Spinal cord (tissue), 10 donors: ENCODE results near the gene CD163L1. TPM values are rescaled to one million over a fixed set of nuclear protein-coding genes. Genes with fewer than 3 reads are reported as not detected.
"Not testable (repeated sequence)": the region's sequence is repeated elsewhere in the genome, so short reads cannot be mapped to it uniquely, and the experiment has no call there.

Experiments
- DNase-seq, 6 donors: peaks; one replicate each; pipeline versions ENCODE4 v3.0.0 to v3.0.0-alpha.2; 2013 to 2015; ENCODE audit warnings: low spot score in 6 of 6, low read depth in 4 of 6
- H3K27ac ChIP-seq: one replicate; pipeline ENCODE4 v1.5.1; 2013; ENCODE audit warnings: low read depth, low read length, control low read depth
- H3K27me3 ChIP-seq: one replicate; pipeline ENCODE4 v1.6.1; 2013; ENCODE audit warnings: low read length; ENCODE audit not compliant: control insufficient read depth, insufficient read depth
- H3K36me3 ChIP-seq: one replicate; pipeline ENCODE4 v1.6.1; 2013; ENCODE audit warnings: low read length; ENCODE audit not compliant: control insufficient read depth, insufficient read depth
- H3K4me1 ChIP-seq: one replicate; pipeline ENCODE4 v1.6.1; 2013; ENCODE audit warnings: low read length; ENCODE audit not compliant: control insufficient read depth, insufficient read depth
- H3K4me3 ChIP-seq: one replicate; pipeline ENCODE4 v1.5.1; 2013; ENCODE audit warnings: low read depth, low read length, control low read depth
- H3K9me3 ChIP-seq: one replicate; pipeline ENCODE4 v1.6.1; 2013; ENCODE audit warnings: low read length; ENCODE audit not compliant: control insufficient read depth, insufficient read depth
- WGBS: methylation state at CpG from one replicate; pipeline ENCODE4 v1.1.5; 2013; ENCODE audit warnings: missing lambda C conversion rate; ENCODE audit not compliant: insufficient coverage; 5-methylcytosine and 5-hydroxymethylcytosine counted together
- polyA plus RNA-seq, 2 donors: library from polyadenylated mRNA; unstranded; fragments of 120-200 nt; gene quantifications; one replicate each; pipeline ENCODE4 v1.2.1, GENCODE V29; 2013; ENCODE audit not compliant: insufficient read length in 2 of 2
- total RNA-seq, 2 donors: library from RNA; depleted of rRNA in 1 of 2; stranded (reverse); fragments of 120-200 nt in 1 of 2; fragments of >200 nt in 1 of 2; gene quantifications; one replicate each; pipeline versions ENCODE4 v1.2.3 to v1.2.4, GENCODE V29; 2013 to 2014
- donor health status: healthy.

Gene CD163L1
- total and polyA plus RNA-seq, 4 donors, result 1.7 to 5.4 (median 3.9) TPM

- Histone ChIP-seq H3K27ac (no peak overlapping the region), H3K27me3 (no peaks in the 10 kb centered on the region), H3K9me3 (no peaks in the 10 kb centered on the region), H3K36me3 (no peaks in the 10 kb centered on the region), H3K4me1 (no peaks in the 10 kb centered on the region), H3K4me3 (no peak overlapping the region)
- no peak for DNase-seq
- WGBS, result 74% methylated on average over 5 of the region's 6 CpGs
Observed at GRCh38 chr12:7346551-7347225, 97.3 kb downstream of the CD163L1 start.

- Histone ChIP-seq H3K4me1 (no peaks in the 10 kb centered on the region), H3K27me3 (no peaks in the 10 kb centered on the region), H3K4me3 (no peak overlapping the region), H3K36me3 (no peaks in the 10 kb centered on the region), H3K9me3 (no peaks in the 10 kb centered on the region), H3K27ac (no peak overlapping the region)
- no peak for DNase-seq
Observed at GRCh38 chr12:7344833-7345606, 98.9 kb downstream of the CD163L1 start.

GRCh38 chr12:7339675-7340074 is 104.3 kb downstream of the CD163L1 start:
- H3K27me3 ChIP-seq, result no peaks in the 10 kb centered on the region
- H3K9me3 ChIP-seq, result no peaks in the 10 kb centered on the region
- no CpG with 5 or more reads among the region's 1 CpG for WGBS
- H3K4me3 ChIP-seq, result no peak overlapping the region
- no peak overlapping the region for H3K27ac ChIP-seq
- no peaks in the 10 kb centered on the region for H3K36me3 ChIP-seq
- no peak for DNase-seq
- H3K4me1 ChIP-seq, result no peaks in the 10 kb centered on the region

- not testable (repeated sequence) for H3K4me3 ChIP-seq, H3K36me3 ChIP-seq, H3K9me3 ChIP-seq, H3K27me3 ChIP-seq, H3K4me1 ChIP-seq, H3K27ac ChIP-seq, DNase-seq
- 90% methylated on average over 2 of the region's 5 CpGs for WGBS
Observed at GRCh38 chr12:7337790-7338189, 106.2 kb downstream of the CD163L1 start.

- Histone ChIP-seq H3K9me3 (no peaks in the 10 kb centered on the region), H3K27ac (no peak overlapping the region), H3K4me1 (no peaks in the 10 kb centered on the region), H3K36me3 (no peaks in the 10 kb centered on the region), H3K4me3 (no peak overlapping the region), H3K27me3 (no peaks in the 10 kb centered on the region)
- 84% methylated on average over 5 of the region's 7 CpGs for WGBS
- DNase-seq, result no peak
Observed at GRCh38 chr12:7327918-7328317, 116.0 kb downstream of the CD163L1 start.

GRCh38 chr12:7324176-7324575 is 119.8 kb downstream of the CD163L1 start:
- Histone ChIP-seq H3K27me3 (no peaks in the 10 kb centered on the region), H3K9me3 (no peaks in the 10 kb centered on the region), H3K36me3 (no peaks in the 10 kb centered on the region), H3K4me1 (no peaks in the 10 kb centered on the region), H3K4me3 (no peak overlapping the region), H3K27ac (no peak overlapping the region)
- DNase-seq, result no peak
- 70% methylated on average over 4 of the region's 5 CpGs for WGBS

GRCh38 chr12:7322599-7322998 is 121.4 kb downstream of the CD163L1 start:
- H3K4me1 ChIP-seq, result no peaks in the 10 kb centered on the region
- WGBS, result 57% methylated on average over 2 of the region's 5 CpGs
- H3K27me3 ChIP-seq, result no peaks in the 10 kb centered on the region
- H3K4me3 ChIP-seq, result no peak overlapping the region
- H3K27ac ChIP-seq, result no peak overlapping the region
- DNase-seq, result no peak
- H3K9me3 ChIP-seq, result no peaks in the 10 kb centered on the region
- no peaks in the 10 kb centered on the region for H3K36me3 ChIP-seq

GRCh38 chr12:7321624-7322023 is 122.3 kb downstream of the CD163L1 start:
- no CpG with 5 or more reads among the region's 2 CpGs for WGBS
- H3K4me1 ChIP-seq, result no peaks in the 10 kb centered on the region
- no peaks in the 10 kb centered on the region for H3K9me3 ChIP-seq
- H3K27me3 ChIP-seq, result no peaks in the 10 kb centered on the region
- DNase-seq, result no peak
- H3K36me3 ChIP-seq, result no peaks in the 10 kb centered on the region
- H3K27ac ChIP-seq, result no peak overlapping the region
- H3K4me3 ChIP-seq, result no peak overlapping the region

GRCh38 chr12:7319930-7320329 is 124.0 kb downstream of the CD163L1 start:
- Histone ChIP-seq H3K4me3 (no peak overlapping the region), H3K36me3 (no peaks in the 10 kb centered on the region), H3K27ac (no peak overlapping the region), H3K27me3 (no peaks in the 10 kb centered on the region), H3K9me3 (no peaks in the 10 kb centered on the region), H3K4me1 (no peaks in the 10 kb centered on the region)
- no peak for DNase-seq
- WGBS, result no CpG with 5 or more reads among the region's 2 CpGs

GRCh38 chr12:7310070-7310469 is 133.9 kb downstream of the CD163L1 start:
- Histone ChIP-seq H3K36me3 (no peaks in the 10 kb centered on the region), H3K4me1 (no peaks in the 10 kb centered on the region), H3K27ac (no peak overlapping the region), H3K9me3 (no peaks in the 10 kb centered on the region), H3K4me3 (no peak overlapping the region), H3K27me3 (no peaks in the 10 kb centered on the region)
- WGBS, result 89% methylated on average over 1 of the region's 4 CpGs
- DNase-seq, result no peak
